Esophagus muscularis mucosa (tissue), 4 donors: ENCODE measurements around the gene UCHL3. TPM values are rescaled to one million over a fixed set of nuclear protein-coding genes. Genes with fewer than 3 reads are reported as not detected.

Experiments
- DNase-seq: peaks from one replicate; pipeline ENCODE4 v3.0.0-alpha.2; 2017; ENCODE audit errors: extremely low spot score
- H3K27ac ChIP-seq, 4 donors: fragments of 200-600 bp; sonication (generic); replicated peaks in 1 of 4; 1 replicate in 3 of 4; 2 replicates in 1 of 4; pipeline ENCODE4 v1.5.1; 2016 to 2019; ENCODE audit warnings: mild to moderate bottlenecking in 1 of 4
- H3K27me3 ChIP-seq, 4 donors: fragments of 200-600 bp; sonication (generic); one replicate each; pipeline versions ENCODE4 v1.5.1 to v1.6.0; 2016 to 2019
- H3K36me3 ChIP-seq, 4 donors: fragments of 200-600 bp; sonication (generic); one replicate each; pipeline ENCODE4 v1.5.1; 2016 to 2019
- H3K4me1 ChIP-seq, 4 donors: fragments of 200-600 bp; sonication (generic); one replicate each; pipeline ENCODE4 v1.5.1; 2016 to 2019
- H3K4me3 ChIP-seq, 4 donors: fragments of 200-600 bp; sonication (generic); 1 replicate in 2 of 4; 2 replicates in 2 of 4; pipeline ENCODE4 v1.5.1; 2016 to 2019; ENCODE audit warnings: mild to moderate bottlenecking in 4 of 4, moderate library complexity in 1 of 4
- H3K9me3 ChIP-seq, 4 donors: fragments of 200-600 bp; sonication (generic); 1 replicate in 3 of 4; 2 replicates in 1 of 4; pipeline ENCODE4 v1.5.1; 2016 to 2019
- CTCF ChIP-seq, 3 experiments: fragments of 200-600 bp in 2 of 3; fragments of 450-650 bp in 1 of 3; sonication (generic) in 2 of 3; IDR thresholded peaks; one replicate each; pipeline ENCODE4 v1.5.1; 2017 to 2019; ENCODE audit warnings: antibody characterized with exemption in 3 of 3, mild to moderate bottlenecking in 2 of 3, moderate library complexity in 1 of 3
- EP300 ChIP-seq: sonication (generic); formaldehyde crosslinking; IDR thresholded peaks from one replicate; pipeline ENCODE4 v1.6.1; 2017; ENCODE audit warnings: antibody characterized with exemption
- POLR2A ChIP-seq: fragments of 450-650 bp; IDR thresholded peaks from one replicate; pipeline ENCODE4 v1.6.1; 2017; ENCODE audit warnings: antibody characterized with exemption, moderate library complexity, mild to moderate bottlenecking, low read depth
- POLR2AphosphoS5 ChIP-seq, 2 donors: sonication (generic); formaldehyde crosslinking; IDR thresholded peaks; one replicate each; pipeline ENCODE4 v1.6.1; 2017; ENCODE audit warnings: antibody characterized with exemption in 2 of 2
- WGBS: methylation state at CpG from one replicate; pipeline ENCODE4 v1.1.5; 2018; 5-methylcytosine and 5-hydroxymethylcytosine counted together
- intact Hi-C: fragments of 100-400 bp; cut with DNase I; formaldehyde crosslinking; loops from one replicate; pipeline ENCODE4 v1.15.1; 2023
- total RNA-seq, 4 donors: library from RNA; depleted of rRNA; stranded (reverse); fragments of >200 nt; gene quantifications; one replicate each; pipeline versions ENCODE4 v1.1.0 to v1.2.1, GENCODE V29; 2016

Gene UCHL3
- total RNA-seq, 4 donors from 2014 or later: 11.2 to 32.3 (median 23.5) TPM

- WGBS: 92% methylated on average over 2 of the region's 2 CpGs
- intact Hi-C loops: no loop called here
- Histone ChIP-seq H3K27me3 (no peaks in the 10 kb centered on the region), H3K36me3 (peaks cover 0 to 6% (median 0%) of the 10 kb centered on the region in 4 donors), H3K27ac (no peak overlapping the region), H3K4me3 (no peak overlapping the region), H3K4me1 (no peaks in the 10 kb centered on the region), H3K9me3 (no peaks in the 10 kb centered on the region)
- TF ChIP-seq EP300: no peak
- no peak for TF ChIP-seq POLR2A
- TF ChIP-seq POLR2AphosphoS5 (IDR thresholded peaks at IDR 0.05): no peak
- TF ChIP-seq CTCF (IDR thresholded peaks at IDR 0.05): no peak
- DNase-seq: no peak
Observed at GRCh38 chr13:75581874-75582640, 32.5 kb downstream of the UCHL3 start.

- intact Hi-C loops: no loop called here
- Histone ChIP-seq H3K9me3 (no peaks in the 10 kb centered on the region), H3K36me3 (peaks cover 0 to 6% (median 0%) of the 10 kb centered on the region in 4 donors), H3K4me3 (no peak overlapping the region), H3K4me1 (no peaks in the 10 kb centered on the region), H3K27me3 (no peaks in the 10 kb centered on the region), H3K27ac (no peak overlapping the region)
- no peak for TF ChIP-seq POLR2A
- no peak for DNase-seq
Observed at GRCh38 chr13:75583091-75583490, 33.5 kb downstream of the UCHL3 start.

GRCh38 chr13:75585153-75585552 is 35.6 kb downstream of the UCHL3 start:
- no peaks in the 10 kb centered on the region for H3K27me3 ChIP-seq
- DNase-seq: no peak
- no peak overlapping the region for H3K4me3 ChIP-seq
- no peaks in the 10 kb centered on the region for H3K9me3 ChIP-seq
- H3K27ac ChIP-seq: no peak overlapping the region
- TF ChIP-seq EP300 (no peak), POLR2A (no peak), CTCF (IDR thresholded peaks at IDR 0.05) (no peak), POLR2AphosphoS5 (IDR thresholded peaks at IDR 0.05) (no peak)
- peaks cover 0 to 6% (median 3%) of the 10 kb centered on the region in 4 donors for H3K36me3 ChIP-seq
- H3K4me1 ChIP-seq: no peaks in the 10 kb centered on the region
- intact Hi-C loops: no loop called here

- DNase-seq: no peak
- H3K4me1 ChIP-seq: no peaks in the 10 kb centered on the region
- WGBS: 87% methylated on average over 1 of the region's 1 CpG
- intact Hi-C loops: no loop called here
- H3K9me3 ChIP-seq: no peaks in the 10 kb centered on the region
- peaks cover 0 to 15% (median 3%) of the 10 kb centered on the region in 4 donors for H3K36me3 ChIP-seq
- no peak overlapping the region for H3K4me3 ChIP-seq
- TF ChIP-seq POLR2A (no peak), POLR2AphosphoS5 (IDR thresholded peaks at IDR 0.05) (no peak), CTCF (IDR thresholded peaks at IDR 0.05) (no peak), EP300 (no peak)
- no peaks in the 10 kb centered on the region for H3K27me3 ChIP-seq
- H3K27ac ChIP-seq: no peak overlapping the region
Observed at GRCh38 chr13:75587679-75588078, 38.1 kb downstream of the UCHL3 start.

- WGBS: 59% methylated on average over 1 of the region's 1 CpG
Observed at GRCh38 chr13:75596657-75597182, 47.1 kb downstream of the UCHL3 start.

More at GRCh38 chr13:75596657-75597182, 47.1 kb downstream of the UCHL3 start:
- intact Hi-C loops: no loop called here
- no peak for TF ChIP-seq POLR2A
- no peak for TF ChIP-seq EP300
- Histone ChIP-seq H3K27ac (no peak overlapping the region), H3K27me3 (no peaks in the 10 kb centered on the region), H3K4me3 (no peak overlapping the region), H3K36me3 (peaks cover 0 to 3% (median 0%) of the 10 kb centered on the region in 4 donors), H3K9me3 (no peaks in the 10 kb centered on the region), H3K4me1 (no peaks in the 10 kb centered on the region)
- DNase-seq: no peak
